NB4 (cell line): ENCODE results near the gene CLSTN2.

ENCODE experiments used
- MYC ChIP-seq: IDR thresholded peaks from 2 replicates; pipeline ENCODE4 v1.6.1; 2011; ENCODE audit warnings: low read depth, low read length
- POLR2A ChIP-seq: IDR thresholded peaks from 2 replicates; pipeline ENCODE4 v1.6.1; 2011; ENCODE audit warnings: mild to moderate bottlenecking; ENCODE audit not compliant: insufficient read length; ENCODE audit errors: extremely low read depth
- TF ChIP-seq, protein P1 (sequence below): IDR thresholded peaks from one replicate; pipeline ENCODE4 v1.5.1; 2012; ENCODE audit warnings: low read depth, low read length
- TF ChIP-seq, protein P2 (sequence below): IDR thresholded peaks from 2 replicates; pipeline ENCODE4 v1.6.1; 2011; ENCODE audit warnings: low read depth, low read length

DNA sequence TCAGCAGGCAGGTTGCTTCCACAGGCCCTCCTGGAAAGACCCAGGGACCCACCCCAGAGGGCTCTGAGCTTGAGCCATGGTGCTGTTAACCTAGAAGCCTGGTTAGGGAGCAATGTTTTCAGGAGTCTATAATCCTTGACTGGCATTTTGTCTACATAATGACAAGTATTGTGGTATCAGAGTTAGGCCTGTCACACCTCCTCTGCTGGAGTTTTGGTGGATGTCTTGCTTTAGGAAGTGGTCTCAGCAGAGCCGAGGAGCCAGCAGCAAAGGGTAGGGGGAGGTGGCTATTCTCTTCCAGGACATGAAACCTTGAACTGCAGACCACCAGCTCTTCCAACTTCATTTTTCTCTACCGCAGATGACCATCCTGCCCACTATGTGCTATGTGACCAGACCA, 76.1 kb downstream of the CLSTN2 start:
- TF ChIP-seq, protein P1, sequence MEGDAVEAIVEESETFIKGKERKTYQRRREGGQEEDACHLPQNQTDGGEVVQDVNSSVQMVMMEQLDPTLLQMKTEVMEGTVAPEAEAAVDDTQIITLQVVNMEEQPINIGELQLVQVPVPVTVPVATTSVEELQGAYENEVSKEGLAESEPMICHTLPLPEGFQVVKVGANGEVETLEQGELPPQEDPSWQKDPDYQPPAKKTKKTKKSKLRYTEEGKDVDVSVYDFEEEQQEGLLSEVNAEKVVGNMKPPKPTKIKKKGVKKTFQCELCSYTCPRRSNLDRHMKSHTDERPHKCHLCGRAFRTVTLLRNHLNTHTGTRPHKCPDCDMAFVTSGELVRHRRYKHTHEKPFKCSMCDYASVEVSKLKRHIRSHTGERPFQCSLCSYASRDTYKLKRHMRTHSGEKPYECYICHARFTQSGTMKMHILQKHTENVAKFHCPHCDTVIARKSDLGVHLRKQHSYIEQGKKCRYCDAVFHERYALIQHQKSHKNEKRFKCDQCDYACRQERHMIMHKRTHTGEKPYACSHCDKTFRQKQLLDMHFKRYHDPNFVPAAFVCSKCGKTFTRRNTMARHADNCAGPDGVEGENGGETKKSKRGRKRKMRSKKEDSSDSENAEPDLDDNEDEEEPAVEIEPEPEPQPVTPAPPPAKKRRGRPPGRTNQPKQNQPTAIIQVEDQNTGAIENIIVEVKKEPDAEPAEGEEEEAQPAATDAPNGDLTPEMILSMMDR: no peak
- TF ChIP-seq POLR2A (no peak), MYC (no peak)
- TF ChIP-seq, protein P2, sequence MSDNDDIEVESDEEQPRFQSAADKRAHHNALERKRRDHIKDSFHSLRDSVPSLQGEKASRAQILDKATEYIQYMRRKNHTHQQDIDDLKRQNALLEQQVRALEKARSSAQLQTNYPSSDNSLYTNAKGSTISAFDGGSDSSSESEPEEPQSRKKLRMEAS: no peak
